ENCODE results near the gene CDYL2. TPM values are rescaled to one million over a fixed set of nuclear protein-coding genes. Genes with fewer than 3 reads are reported as not detected.

CDYL2 gene
- total RNA-seq, 6 donors from 2014 or later: 6.0 to 16.7 (median 8.0) TPM

- Histone ChIP-seq H3K4me1 (no peaks in the 10 kb centered on the region), H3K4me3 (no peak overlapping the region), H3K27me3 (no peaks in the 10 kb centered on the region), H3K36me3 (no peaks in the 10 kb centered on the region), H3K9me3 (no peaks in the 10 kb centered on the region), H3K27ac (no peak overlapping the region)
- WGBS, 2 donors: 76 to 87% methylated on average over 14 to 15 of the region's 15 CpGs
- no peak for DNase-seq
- ATAC-seq (ENCODE audit: low FRiP score in 2 of 2): no peak
- TF ChIP-seq EP300 (IDR thresholded peaks at IDR 0.05): no peak
- no peak for TF ChIP-seq POLR2AphosphoS5 (IDR thresholded peaks at IDR 0.05)
- TF ChIP-seq CTCF (IDR thresholded peaks at IDR 0.05): no peak
- no peak for TF ChIP-seq POLR2A (IDR thresholded peaks at IDR 0.05)
These were observed 137.8 kb downstream of the CDYL2 start for GRCh38 chr16:80666378-80667250.

- Histone ChIP-seq H3K27ac (no peak overlapping the region), H3K27me3 (no peaks in the 10 kb centered on the region), H3K4me1 (no peaks in the 10 kb centered on the region), H3K9me3 (peaks cover 0 to 8% (median 0%) of the 10 kb centered on the region in 4 donors), H3K36me3 (no peaks in the 10 kb centered on the region), H3K4me3 (no peak overlapping the region)
- WGBS, 2 donors: 93 to 95% methylated on average over 4 of the region's 4 CpGs
- TF ChIP-seq CTCF (IDR thresholded peaks at IDR 0.05) (no peak), POLR2AphosphoS5 (IDR thresholded peaks at IDR 0.05) (no peak), EP300 (IDR thresholded peaks at IDR 0.05) (no peak), POLR2A (IDR thresholded peaks at IDR 0.05) (no peak)
- no peak for ATAC-seq (ENCODE audit: low FRiP score in 2 of 2)
- no peak for DNase-seq
These were observed 139.0 kb downstream of the CDYL2 start for GRCh38 chr16:80665356-80665755.

- no peaks in the 10 kb centered on the region for H3K36me3 ChIP-seq
- no peak for DNase-seq
- TF ChIP-seq CTCF (IDR thresholded peaks at IDR 0.05) (no peak), POLR2AphosphoS5 (IDR thresholded peaks at IDR 0.05) (no peak), EP300 (IDR thresholded peaks at IDR 0.05) (no peak), POLR2A (IDR thresholded peaks at IDR 0.05) (no peak)
- ATAC-seq (ENCODE audit: low FRiP score in 2 of 2): no peak
- WGBS, 2 donors: 42 to 64% methylated on average over 2 of the region's 2 CpGs
- H3K27me3 ChIP-seq: no peaks in the 10 kb centered on the region
- H3K9me3 ChIP-seq: peaks cover 0 to 14% (median 0%) of the 10 kb centered on the region in 4 donors
- H3K4me3 ChIP-seq: no peak overlapping the region
- no peak overlapping the region for H3K27ac ChIP-seq
- H3K4me1 ChIP-seq: no peaks in the 10 kb centered on the region
These were observed 139.6 kb downstream of the CDYL2 start for GRCh38 chr16:80664786-80665185.

- ATAC-seq (ENCODE audit: low FRiP score in 2 of 2): no peak
- 86 to 87% methylated on average over 10 of the region's 10 CpGs for WGBS, 2 donors
These were observed 140.2 kb downstream of the CDYL2 start for GRCh38 chr16:80664226-80664625.

More at GRCh38 chr16:80664226-80664625, 140.2 kb downstream of the CDYL2 start:
- no peak overlapping the region for H3K4me3 ChIP-seq
- H3K27ac ChIP-seq: no peak overlapping the region
- no peaks in the 10 kb centered on the region for H3K36me3 ChIP-seq
- TF ChIP-seq CTCF (IDR thresholded peaks at IDR 0.05): no peak
- TF ChIP-seq POLR2A (IDR thresholded peaks at IDR 0.05): no peak
- TF ChIP-seq POLR2AphosphoS5 (IDR thresholded peaks at IDR 0.05): no peak
- no peak for TF ChIP-seq EP300 (IDR thresholded peaks at IDR 0.05)
- H3K27me3 ChIP-seq: no peaks in the 10 kb centered on the region
- no peaks in the 10 kb centered on the region for H3K4me1 ChIP-seq
- DNase-seq: no peak
- peaks cover 0 to 14% (median 0%) of the 10 kb centered on the region in 4 donors for H3K9me3 ChIP-seq
